Aorta (tissue), 5 donors: Measurements from ENCODE around the gene SLAMF1. TPM values are rescaled to one million over a fixed set of nuclear protein-coding genes. Genes with fewer than 3 reads are reported as not detected.
A peak's percentile ranks its signal among the peaks of the same experiment; 100 is the strongest.

Experiments
- ATAC-seq: fragments of 200-7000 bp; cut with Tn5 transposase; one replicate; pipeline ENCODE4 v1.9.1; 2022; ENCODE audit warnings: moderate library complexity; ENCODE audit not compliant: low FRiP score
- DNase-seq, 2 donors: peaks; one replicate each; pipeline ENCODE4 v3.0.0-alpha.2; 2020
- H3K27ac ChIP-seq, 2 donors: one replicate each; pipeline ENCODE4 v1.5.1; 2013; ENCODE audit warnings: low read length in 2 of 2, mild to moderate bottlenecking in 2 of 2, moderate library complexity in 2 of 2, control low read depth in 1 of 2, inconsistent platforms in 1 of 2, low read depth in 1 of 2
- H3K27me3 ChIP-seq, 2 donors: one replicate each; pipeline ENCODE4 v1.6.1; 2013; ENCODE audit warnings: control low read depth in 1 of 2, low read length in 1 of 2, mild to moderate bottlenecking in 1 of 2, moderate library complexity in 1 of 2; ENCODE audit not compliant: insufficient read depth in 2 of 2, control insufficient read depth in 1 of 2
- H3K36me3 ChIP-seq, 2 donors: one replicate each; pipeline ENCODE4 v1.6.1; 2013; ENCODE audit warnings: control low read depth in 1 of 2, low read length in 1 of 2, mild to moderate bottlenecking in 1 of 2; ENCODE audit not compliant: insufficient read depth in 2 of 2, control insufficient read depth in 1 of 2
- H3K4me1 ChIP-seq, 2 donors: one replicate each; pipeline ENCODE4 v1.6.1; 2013; ENCODE audit warnings: low read length in 2 of 2, control low read depth in 1 of 2, mild to moderate bottlenecking in 1 of 2, moderate library complexity in 1 of 2; ENCODE audit not compliant: insufficient read depth in 2 of 2, control insufficient read depth in 1 of 2
- H3K4me3 ChIP-seq, 2 donors: one replicate each; pipeline ENCODE4 v1.5.1; 2013; ENCODE audit warnings: low read length in 2 of 2, control low read depth in 1 of 2, mild to moderate bottlenecking in 1 of 2
- H3K9me3 ChIP-seq: one replicate; pipeline ENCODE4 v1.6.1; 2013; ENCODE audit warnings: mild to moderate bottlenecking, low read length; ENCODE audit not compliant: control insufficient read depth
- WGBS, 2 donors: extraction: QIAGEN DNeasy Blood & Tissue Kit; methylation state at CpG; one replicate each; pipeline ENCODE4 v1.1.7; 2013; 5-methylcytosine and 5-hydroxymethylcytosine counted together
- intact Hi-C, 2 donors: fragments of 100-400 bp; cut with DNase I; formaldehyde crosslinking; loops; one replicate each; pipeline versions ENCODE4 v1.14.2 to v1.15.0; 2022
- polyA plus RNA-seq, 2 donors: library from polyadenylated mRNA; stranded (reverse); fragments of 200-250 nt; gene quantifications; one replicate each; pipeline ENCODE4 v1.2.3, GENCODE V29; 2013
- total RNA-seq, 2 donors: library from RNA; stranded (reverse); fragmentation: NEBNext Ultra II Directional; extraction: Animal tissue kit (Norgen Biotek cat#: 25700); gene quantifications; one replicate each; pipeline ENCODE4 v1.2.1, GENCODE V29; 2021
- donor health status: healthy with polysubstance abuse.
- donor health status: Bipolar disorder and iron deficiency.
- donor health status: DM: no; HTN: no; CAD: no.
- donor health status: DM: no; HTN: no; CAD: no.
- donor health status: DM: yes; HTN: yes; CAD: no.

SLAMF1 gene
- total and polyA plus RNA-seq, 4 donors, result 1.6 to 2.4 TPM; not detected in 2

DNA sequence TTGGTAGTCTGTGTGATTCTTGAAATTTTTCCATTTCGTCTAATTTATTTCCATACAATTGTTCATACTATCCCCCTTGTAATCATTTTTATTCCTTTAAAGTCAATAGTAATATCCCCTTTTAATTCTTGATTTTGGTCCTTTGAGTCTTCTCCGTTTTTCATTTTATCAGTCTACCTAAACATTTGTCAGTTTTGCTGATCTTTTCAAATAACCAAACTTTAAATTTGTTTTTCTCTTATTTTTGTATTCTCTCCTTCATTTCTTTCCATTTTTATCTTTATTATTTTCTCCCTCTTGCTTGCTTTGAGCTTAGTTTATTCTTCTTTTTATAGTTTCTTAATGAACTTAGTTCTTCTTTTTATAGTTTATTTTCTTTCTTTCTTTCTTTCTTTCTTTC lies 21.1 kb upstream of the SLAMF1 start:
- H3K9me3 ChIP-seq, result peaks cover 2% of the 10 kb centered on the region
- no peaks in the 10 kb centered on the region for H3K36me3 ChIP-seq
- 77 to 91% methylated on average over 2 of the region's 2 CpGs for WGBS, 2 donors
- no peak overlapping the region for H3K27ac ChIP-seq
- ATAC-seq (no peak), DNase-seq (no peak)
- H3K4me3 ChIP-seq, result no peak overlapping the region
- intact Hi-C loops, result no loop called here
- H3K4me1 ChIP-seq, result no peaks in the 10 kb centered on the region
- no peaks in the 10 kb centered on the region for H3K27me3 ChIP-seq

DNA sequence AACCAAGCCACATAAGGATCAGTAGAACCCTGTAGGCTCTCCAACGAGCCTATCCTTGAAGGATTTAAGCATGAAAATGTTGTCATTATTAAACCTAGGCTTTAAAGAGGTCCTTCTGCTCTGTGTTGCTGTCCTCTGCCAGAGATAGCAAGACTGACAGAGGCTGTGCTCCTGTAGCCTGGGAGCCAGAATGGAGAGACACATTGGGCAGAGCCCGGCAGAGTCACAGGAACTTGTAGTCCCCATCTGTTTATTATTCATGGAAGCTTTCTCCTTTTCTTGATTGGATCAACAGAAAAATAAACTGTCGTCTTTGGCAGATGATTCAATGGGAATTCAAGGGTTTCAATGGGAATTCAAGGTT lies 19.2 kb upstream of the SLAMF1 start:
- peaks cover 3% of the 10 kb centered on the region for H3K9me3 ChIP-seq
- no peaks in the 10 kb centered on the region for H3K4me1 ChIP-seq
- 60% methylated on average over 3 of the region's 3 CpGs for WGBS, 2 donors
- no peaks in the 10 kb centered on the region for H3K36me3 ChIP-seq
- H3K27me3 ChIP-seq, result no peaks in the 10 kb centered on the region
- ATAC-seq (no peak), DNase-seq (no peak)
- intact Hi-C loops, result no loop called here
- H3K4me3 ChIP-seq, result no peak overlapping the region
- H3K27ac ChIP-seq, result no peak overlapping the region

DNA sequence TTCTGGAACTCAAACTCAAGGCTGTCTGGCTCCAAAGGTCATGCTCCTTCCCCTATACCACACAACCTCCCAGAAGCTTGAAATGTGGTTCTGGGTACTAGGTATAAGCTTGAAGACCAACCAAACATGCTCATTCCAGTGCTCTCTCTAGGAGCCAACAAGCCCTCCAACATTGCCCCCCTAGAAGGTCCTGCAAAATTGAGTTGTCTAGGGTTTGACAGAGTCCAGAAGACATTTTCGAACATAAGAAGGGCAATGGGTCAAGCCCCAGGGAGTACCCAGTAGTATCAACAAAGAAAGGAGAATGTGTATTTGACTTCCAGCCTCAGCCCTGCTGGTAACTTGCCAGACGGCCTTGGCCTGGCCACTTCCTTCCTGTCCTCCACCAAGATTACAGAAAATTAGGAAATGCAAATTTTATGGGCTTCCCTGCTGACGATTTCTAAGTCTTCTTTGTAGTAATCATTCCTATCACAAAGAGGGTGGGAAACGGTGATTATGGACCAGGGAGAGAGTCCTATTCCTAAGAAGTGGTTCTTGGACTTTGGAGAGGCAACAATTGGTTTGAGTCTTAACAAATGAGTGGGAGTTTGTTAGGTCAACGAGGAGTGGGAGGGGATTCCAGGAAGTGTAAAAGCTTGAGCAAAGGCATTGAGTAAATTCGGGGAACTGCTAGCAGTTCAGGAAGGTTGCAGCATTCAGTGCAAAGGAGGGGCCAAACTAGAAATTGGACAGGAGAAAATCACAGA lies 18.7 kb upstream of the SLAMF1 start:
- intact Hi-C loops, result no loop called here
- H3K9me3 ChIP-seq, result peaks cover 3% of the 10 kb centered on the region
- H3K4me1 ChIP-seq, result no peaks in the 10 kb centered on the region
- 30 to 33% methylated on average over 6 of the region's 6 CpGs for WGBS, 2 donors
- H3K4me3 ChIP-seq, result no peak overlapping the region
- no peaks in the 10 kb centered on the region for H3K36me3 ChIP-seq
- no peak for ATAC-seq
- DNase-seq, result peak in 1 of 2 donors; percentile 80
- H3K27me3 ChIP-seq, result no peaks in the 10 kb centered on the region
- no peak overlapping the region for H3K27ac ChIP-seq

DNA sequence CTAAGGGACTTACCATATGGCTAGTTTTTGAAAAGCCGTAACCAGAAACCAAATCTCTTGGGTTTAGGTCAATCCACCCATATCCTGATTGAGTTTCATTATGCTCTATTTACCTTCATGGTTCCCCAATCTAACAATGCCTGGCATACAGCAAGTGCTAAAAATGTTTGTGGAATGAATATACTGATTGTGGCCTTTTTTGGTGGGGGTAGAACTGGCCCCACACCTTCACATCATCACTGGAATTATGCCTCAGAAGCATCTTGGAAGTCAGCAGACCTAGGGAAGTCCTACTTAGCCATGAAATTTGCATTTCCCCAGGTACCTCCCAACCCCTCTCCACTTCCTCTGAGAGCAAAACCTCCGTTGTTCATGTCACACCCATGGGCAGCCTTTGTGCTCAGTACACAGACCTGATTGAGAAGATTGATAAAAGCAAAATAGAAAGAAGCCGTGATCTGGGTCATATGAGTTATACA lies 17.8 kb upstream of the SLAMF1 start:
- Histone ChIP-seq H3K27ac (no peak overlapping the region), H3K9me3 (peaks cover 5% of the 10 kb centered on the region), H3K4me1 (no peaks in the 10 kb centered on the region), H3K36me3 (no peaks in the 10 kb centered on the region), H3K27me3 (no peaks in the 10 kb centered on the region), H3K4me3 (no peak overlapping the region)
- ATAC-seq (no peak), DNase-seq (no peak)
- WGBS, 2 donors, result 70 to 75% methylated on average over 3 of the region's 3 CpGs
- intact Hi-C loops, result no loop called here

DNA sequence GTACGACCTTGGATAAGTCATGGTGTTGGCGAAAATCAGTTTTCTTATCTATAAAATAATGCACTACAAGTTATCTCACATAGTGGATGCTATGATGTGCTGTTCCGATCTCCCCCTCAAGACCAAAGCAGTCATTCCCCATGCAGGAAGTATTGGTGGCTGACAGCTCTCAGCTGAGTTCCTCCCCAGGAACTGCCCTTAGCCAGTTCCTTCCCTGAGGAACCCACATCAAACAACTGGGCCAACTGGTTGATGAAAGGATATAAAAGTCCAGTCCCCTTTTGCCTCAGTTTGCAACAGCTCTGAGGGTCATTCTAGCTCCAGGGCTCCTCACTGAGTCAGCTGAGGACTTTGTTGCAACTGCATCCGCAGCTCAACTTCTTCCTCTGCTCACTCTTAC lies 16.1 kb upstream of the SLAMF1 start:
- DNase-seq (no peak), ATAC-seq (no peak)
- Histone ChIP-seq H3K36me3 (no peaks in the 10 kb centered on the region), H3K9me3 (peaks cover 5% of the 10 kb centered on the region), H3K4me1 (no peaks in the 10 kb centered on the region), H3K27me3 (no peaks in the 10 kb centered on the region), H3K27ac (no peak overlapping the region), H3K4me3 (no peak overlapping the region)
- WGBS, 2 donors, result 78 to 88% methylated on average over 4 of the region's 4 CpGs
- intact Hi-C loops, result no loop called here

DNA sequence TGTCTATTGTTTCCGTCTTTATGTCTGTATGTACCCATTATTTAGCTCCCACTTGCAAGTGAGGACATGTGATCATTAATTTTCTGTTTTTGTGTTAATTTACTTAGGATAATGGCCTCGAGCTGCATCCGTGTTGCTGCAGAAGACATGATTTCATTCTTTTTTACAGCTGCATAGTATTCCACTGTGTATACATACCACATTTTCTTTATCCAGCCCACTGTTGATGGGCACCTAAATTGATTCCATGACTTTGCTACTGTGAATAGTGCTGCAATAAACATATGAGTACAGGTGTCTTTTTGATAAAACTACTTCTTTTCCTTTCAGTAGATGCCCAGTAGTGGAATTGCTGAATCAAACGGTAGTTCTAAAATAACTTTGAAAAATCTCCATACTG lies 12.7 kb upstream of the SLAMF1 start:
- no peaks in the 10 kb centered on the region for H3K27me3 ChIP-seq
- no peak for ATAC-seq
- no peaks in the 10 kb centered on the region for H3K4me1 ChIP-seq
- WGBS, 2 donors, result 91 to 97% methylated on average over 4 of the region's 4 CpGs
- intact Hi-C loops, result no loop called here
- DNase-seq, result no peak
- H3K9me3 ChIP-seq, result peaks cover 5% of the 10 kb centered on the region
- H3K27ac ChIP-seq, result no peak overlapping the region
- no peak overlapping the region for H3K4me3 ChIP-seq
- no peaks in the 10 kb centered on the region for H3K36me3 ChIP-seq

DNA sequence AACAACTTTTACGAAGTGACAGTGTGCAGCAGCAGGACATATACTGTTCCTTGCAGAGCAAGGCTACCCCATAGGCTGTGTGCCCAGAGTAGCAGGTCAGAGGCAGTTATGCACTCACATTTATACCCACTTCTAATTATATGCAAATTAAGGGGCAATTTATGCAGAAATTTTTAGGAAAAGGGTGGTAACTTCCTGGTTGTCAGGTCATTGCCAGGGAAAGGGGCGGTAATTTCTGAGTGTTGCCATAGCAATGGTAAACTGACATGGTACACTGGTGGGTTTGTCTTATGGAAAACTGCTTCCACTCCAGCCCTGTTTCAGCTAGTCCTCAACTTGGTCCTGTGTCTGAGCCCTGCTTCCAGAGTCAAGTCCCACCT lies 12.0 kb upstream of the SLAMF1 start:
- DNase-seq, result no peak
- H3K27me3 ChIP-seq, result no peaks in the 10 kb centered on the region
- peaks cover 5% of the 10 kb centered on the region for H3K9me3 ChIP-seq
- H3K4me3 ChIP-seq, result no peak overlapping the region
- H3K27ac ChIP-seq, result no peak overlapping the region
- no peak for ATAC-seq
- intact Hi-C loops, result no loop called here
- 78 to 89% methylated on average over 2 of the region's 2 CpGs for whole genome bisulfite sequencing, 2 donors
- H3K36me3 ChIP-seq, result no peaks in the 10 kb centered on the region
- no peaks in the 10 kb centered on the region for H3K4me1 ChIP-seq

DNA sequence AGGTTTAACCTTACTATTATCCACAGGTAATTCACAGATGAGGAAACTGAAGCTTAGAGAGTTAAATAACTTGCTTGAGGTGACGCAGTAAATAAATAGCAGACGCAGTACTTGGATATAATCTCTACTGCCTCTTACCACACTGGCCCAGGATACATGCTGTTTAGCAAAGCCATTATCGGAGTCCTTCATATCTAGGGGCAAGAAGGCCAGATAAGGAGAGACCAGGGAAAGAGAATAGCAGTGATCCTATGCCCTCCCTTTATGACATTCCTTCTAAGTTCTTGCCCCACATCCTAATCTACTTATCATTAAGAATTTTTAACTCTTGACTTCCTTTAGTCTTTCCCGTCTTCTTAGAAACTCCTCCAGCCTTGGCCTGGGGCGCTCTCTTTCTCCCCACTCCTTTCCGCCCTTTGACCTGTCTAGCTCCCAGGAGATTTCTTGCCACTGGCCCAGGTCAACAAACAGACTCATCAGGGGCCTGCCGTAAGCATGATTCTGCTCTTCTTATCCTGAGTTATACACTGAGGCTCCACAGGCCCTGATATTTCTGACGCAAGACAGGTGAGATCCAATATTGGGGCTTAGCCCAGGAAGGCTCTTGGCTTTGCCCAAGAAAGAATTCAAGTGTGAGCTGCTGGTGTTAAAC lies 11.4 kb upstream of the SLAMF1 start:
- Histone ChIP-seq H3K4me3 (no peak overlapping the region), H3K36me3 (no peaks in the 10 kb centered on the region), H3K27me3 (no peaks in the 10 kb centered on the region), H3K9me3 (peaks cover 5% of the 10 kb centered on the region), H3K4me1 (no peaks in the 10 kb centered on the region), H3K27ac (no peak overlapping the region)
- 64 to 75% methylated on average over 8 of the region's 8 CpGs for WGBS, 2 donors
- DNase-seq (no peak), ATAC-seq (no peak)
- intact Hi-C loops, result no loop called here

DNA sequence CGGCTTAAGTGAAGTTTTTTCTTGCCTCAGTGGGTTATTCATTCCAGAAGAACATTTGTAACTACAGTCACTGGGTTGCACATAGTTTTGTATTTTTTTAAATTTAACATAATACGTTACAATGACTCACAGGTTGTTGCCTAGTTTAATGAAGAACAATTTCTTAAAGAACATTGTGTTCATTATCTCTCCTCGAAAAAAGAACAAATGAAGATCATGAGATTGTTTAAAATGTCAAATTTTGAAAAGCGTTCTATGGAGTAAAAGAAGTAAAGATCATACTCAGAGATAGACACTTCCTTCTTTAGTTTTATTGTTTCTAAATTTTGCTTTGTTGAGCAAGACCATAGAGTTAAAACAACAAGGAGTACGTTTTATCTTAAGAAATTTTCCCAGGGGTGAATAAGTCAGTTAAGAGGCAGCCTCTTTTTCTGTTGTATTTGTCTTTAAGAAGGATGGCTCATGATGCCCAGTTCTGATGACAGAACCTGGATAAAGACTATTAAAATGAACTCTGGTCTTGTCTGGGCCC lies 10.5 kb upstream of the SLAMF1 start:
- Histone ChIP-seq H3K27ac (no peak overlapping the region), H3K4me3 (no peak overlapping the region), H3K36me3 (no peaks in the 10 kb centered on the region), H3K4me1 (no peaks in the 10 kb centered on the region), H3K9me3 (peaks cover 2% of the 10 kb centered on the region), H3K27me3 (no peaks in the 10 kb centered on the region)
- no peak for DNase-seq
- no peak for ATAC-seq
- intact Hi-C loops, result no loop called here
- 48 to 51% methylated on average over 5 of the region's 5 CpGs for WGBS, 2 donors
